Measurements from ENCODE around the gene TEKTIP1.

DNA sequence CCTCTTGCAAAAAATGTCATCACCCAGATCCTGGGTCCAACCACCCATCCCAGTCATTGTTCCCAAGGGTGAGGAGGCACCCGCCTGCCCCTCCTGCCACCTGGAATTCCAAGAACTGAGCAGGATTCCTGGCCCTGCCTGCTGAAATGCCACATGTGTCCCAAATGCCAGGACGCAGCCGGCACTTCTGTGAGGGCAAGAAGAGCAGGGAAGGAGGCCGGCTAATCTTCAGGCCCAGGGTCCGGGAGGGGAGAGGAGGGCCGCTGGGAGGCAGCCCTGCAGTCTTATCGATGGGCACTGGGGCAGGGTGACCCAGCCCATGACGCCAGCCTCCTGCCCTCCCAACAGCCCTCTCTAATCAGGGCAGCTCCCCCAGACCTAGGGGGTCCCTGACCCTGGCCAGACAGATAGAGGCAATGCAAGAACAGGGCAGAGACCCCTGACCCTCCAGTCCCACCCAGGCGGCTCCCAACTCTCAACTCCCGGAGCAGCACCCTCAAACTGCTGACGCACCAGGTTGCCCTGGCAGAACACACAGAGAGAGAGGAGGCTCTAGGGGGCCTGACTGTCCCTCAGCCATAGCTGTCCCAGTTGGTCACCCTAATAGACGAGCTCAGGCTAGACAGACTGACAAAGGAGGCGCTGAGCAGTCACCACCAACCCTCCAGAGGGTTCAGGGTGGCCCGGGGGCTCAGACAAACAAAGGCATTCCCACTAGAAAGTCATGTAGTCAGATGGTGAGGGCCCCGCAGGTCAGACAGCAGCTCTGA, 16.9 kb downstream of the TEKTIP1 start:
- TF ChIP-seq CTCF (IDR thresholded peaks at IDR 0.05), result no peak
- no peak for TF ChIP-seq EZH2 (IDR thresholded peaks at IDR 0.05; ENCODE audit: borderline replicate concordance, insufficient read depth, low read depth, low read length, poor library complexity, severe bottlenecking)

All from B cell (primary cell).